Hematopoietic multipotent progenitor cell treated with erythropoietin and hydrocortisone succinate and interleukin-3 and kit ligand, for 15 days (in vitro differentiated cells): ENCODE results near the gene CD6.

ENCODE experiments used
- DNase-seq: peaks from one replicate; pipeline ENCODE4 v3.0.0-alpha.2; 2015; ENCODE audit warnings: low spot score

The CD6 gene

GRCh38 chr11:60934790-60935605 is 36.5 kb upstream of the CD6 start:
- no peak for DNase-seq

GRCh38 chr11:60935676-60936442 is 35.6 kb upstream of the CD6 start:
- no peak for DNase-seq

GRCh38 chr11:60936467-60937143 is 34.9 kb upstream of the CD6 start:
- no peak for DNase-seq

- DNase-seq, result no peak
Measured at GRCh38 chr11:60937144-60937527, 34.3 kb upstream of the CD6 start.

- no peak for DNase-seq
Measured at GRCh38 chr11:60937811-60938210, 33.7 kb upstream of the CD6 start.

GRCh38 chr11:60938500-60938899 is 33.0 kb upstream of the CD6 start:
- DNase-seq, result no peak

GRCh38 chr11:60939301-60939700 is 32.2 kb upstream of the CD6 start:
- no peak for DNase-seq

- DNase-seq, result no peak
Measured at GRCh38 chr11:60939855-60940254, 31.6 kb upstream of the CD6 start.

GRCh38 chr11:60941371-60942119 is 29.9 kb upstream of the CD6 start:
- no peak for DNase-seq

GRCh38 chr11:60942219-60942618 is 29.3 kb upstream of the CD6 start:
- DNase-seq, result no peak

GRCh38 chr11:60942970-60943565 is 28.4 kb upstream of the CD6 start:
- no peak for DNase-seq

GRCh38 chr11:60944490-60945294 is 26.8 kb upstream of the CD6 start:
- DNase-seq, result no peak

GRCh38 chr11:60945295-60945667 is 26.2 kb upstream of the CD6 start:
- DNase-seq, result no peak

- no peak for DNase-seq
Measured at GRCh38 chr11:60946601-60947264, 24.7 kb upstream of the CD6 start.

GRCh38 chr11:60947700-60948099 is 23.8 kb upstream of the CD6 start:
- DNase-seq, result no peak

- no peak for DNase-seq
Measured at GRCh38 chr11:60948250-60948649, 23.2 kb upstream of the CD6 start.

- DNase-seq, result no peak
Measured at GRCh38 chr11:60950024-60950423, 21.5 kb upstream of the CD6 start.

- no peak for DNase-seq
Measured at GRCh38 chr11:60950933-60951605, 20.4 kb upstream of the CD6 start.

GRCh38 chr11:60951606-60951903 is 19.9 kb upstream of the CD6 start:
- DNase-seq, result no peak
